Thyroid gland (tissue), 4 donors: Measurements from ENCODE around the gene PLEKHG4. TPM values are rescaled to one million over a fixed set of nuclear protein-coding genes. Genes with fewer than 3 reads are reported as not detected.

Source experiments
- DNase-seq, 2 donors: peaks; one replicate each; pipeline ENCODE4 v3.0.0-alpha.2; 2019
- H3K27ac ChIP-seq, 3 donors: fragments of 200-600 bp; sonication (generic); 1 replicate in 2 of 3; 2 replicates in 1 of 3; pipeline ENCODE4 v1.5.1; 2016 to 2019; ENCODE audit warnings: mild to moderate bottlenecking in 1 of 3, moderate library complexity in 1 of 3
- H3K27me3 ChIP-seq: fragments of 200-600 bp; sonication (generic); one replicate; pipeline ENCODE4 v1.5.1; 2019
- H3K36me3 ChIP-seq, 2 donors: fragments of 200-600 bp; sonication (generic); one replicate each; pipeline ENCODE4 v1.5.1; 2016 to 2019
- H3K4me1 ChIP-seq, 2 donors: fragments of 200-600 bp; sonication (generic); one replicate each; pipeline ENCODE4 v1.5.1; 2017 to 2019
- H3K4me3 ChIP-seq, 3 donors: fragments of 200-600 bp; sonication (generic); replicated peaks in 1 of 3; 1 replicate in 2 of 3; 2 replicates in 1 of 3; pipeline ENCODE4 v1.5.1; 2016; ENCODE audit warnings: mild to moderate bottlenecking in 1 of 3
- H3K9me3 ChIP-seq: fragments of 200-600 bp; sonication (generic); one replicate; pipeline ENCODE4 v1.5.1; 2017
- POLR2A ChIP-seq, 2 donors: fragments of 450-650 bp; IDR thresholded peaks; one replicate each; pipeline ENCODE4 v1.6.1; 2017; ENCODE audit warnings: antibody characterized with exemption in 2 of 2, mild to moderate bottlenecking in 2 of 2, moderate library complexity in 1 of 2
- WGBS, 2 donors: methylation state at CpG; one replicate each; pipeline ENCODE4 v1.1.5; 2017; 5-methylcytosine and 5-hydroxymethylcytosine counted together
- intact Hi-C: fragments of 100-400 bp; cut with DNase I; formaldehyde crosslinking; loops from one replicate; pipeline ENCODE4 v1.15.1; 2023
- total RNA-seq, 4 donors: library from RNA; depleted of rRNA; stranded (reverse); fragments of >200 nt; gene quantifications; one replicate each; pipeline ENCODE4 v1.2.3, GENCODE V29; 2016
- TF ChIP-seq, protein P1 (sequence below), 6 experiments: fragments of 200-600 bp in 3 of 6; fragments of 450-650 bp in 3 of 6; sonication (generic) in 3 of 6; IDR thresholded peaks; one replicate each; pipeline ENCODE4 v1.5.1; 2016 to 2019; ENCODE audit warnings: antibody characterized with exemption in 6 of 6, mild to moderate bottlenecking in 2 of 6, inconsistent platforms in 1 of 6, moderate library complexity in 1 of 6

Gene PLEKHG4
- total RNA-seq, 4 donors from 2014 or later: 8.2 to 11.7 (median 9.5) TPM

DNA sequence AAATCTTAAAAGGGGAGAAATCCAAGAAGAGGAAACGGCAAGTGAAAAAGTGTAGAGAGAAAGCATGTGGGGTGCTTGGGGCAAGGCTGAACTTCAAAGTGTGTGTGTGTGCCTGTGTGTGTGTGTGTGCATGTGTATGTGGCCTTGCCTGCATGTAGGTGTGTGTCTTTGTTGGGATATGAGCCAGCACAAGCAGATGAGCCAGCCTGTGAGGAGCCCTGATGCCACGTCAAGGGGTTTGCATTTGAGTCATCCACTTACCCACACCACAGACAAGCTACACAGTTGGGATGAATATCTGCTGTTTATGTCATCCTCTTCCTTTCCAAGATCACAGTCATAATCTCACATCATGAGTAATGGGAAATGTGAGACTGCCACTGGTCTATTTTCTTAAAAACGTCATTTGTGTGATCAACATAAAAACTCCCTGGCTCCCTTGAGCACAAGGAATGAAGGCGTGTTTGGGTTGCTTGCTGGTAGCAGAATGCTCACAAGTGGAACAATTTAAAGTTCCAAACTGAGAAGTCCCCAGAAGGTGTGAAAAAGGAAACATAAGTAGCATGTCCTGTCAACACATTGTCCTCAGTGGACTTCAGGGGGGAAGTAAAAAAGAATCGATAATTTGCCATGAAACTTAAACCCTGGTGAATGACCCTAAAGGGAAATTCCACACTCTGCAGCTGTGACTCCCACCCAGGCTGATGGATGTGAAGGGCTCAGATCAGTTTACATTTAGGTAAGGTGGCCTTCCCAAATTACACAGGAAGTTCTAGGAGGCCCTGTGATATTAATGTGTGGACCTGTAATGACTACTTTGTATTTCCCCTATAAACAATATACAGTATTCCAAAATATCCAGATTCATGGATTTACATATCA, 32.5 kb downstream of the PLEKHG4 start:
- H3K4me1 ChIP-seq: peaks cover 0 to 3% of the 10 kb centered on the region in 2 donors
- no peak for TF ChIP-seq POLR2A (IDR thresholded peaks at IDR 0.05)
- TF ChIP-seq, protein P1, sequence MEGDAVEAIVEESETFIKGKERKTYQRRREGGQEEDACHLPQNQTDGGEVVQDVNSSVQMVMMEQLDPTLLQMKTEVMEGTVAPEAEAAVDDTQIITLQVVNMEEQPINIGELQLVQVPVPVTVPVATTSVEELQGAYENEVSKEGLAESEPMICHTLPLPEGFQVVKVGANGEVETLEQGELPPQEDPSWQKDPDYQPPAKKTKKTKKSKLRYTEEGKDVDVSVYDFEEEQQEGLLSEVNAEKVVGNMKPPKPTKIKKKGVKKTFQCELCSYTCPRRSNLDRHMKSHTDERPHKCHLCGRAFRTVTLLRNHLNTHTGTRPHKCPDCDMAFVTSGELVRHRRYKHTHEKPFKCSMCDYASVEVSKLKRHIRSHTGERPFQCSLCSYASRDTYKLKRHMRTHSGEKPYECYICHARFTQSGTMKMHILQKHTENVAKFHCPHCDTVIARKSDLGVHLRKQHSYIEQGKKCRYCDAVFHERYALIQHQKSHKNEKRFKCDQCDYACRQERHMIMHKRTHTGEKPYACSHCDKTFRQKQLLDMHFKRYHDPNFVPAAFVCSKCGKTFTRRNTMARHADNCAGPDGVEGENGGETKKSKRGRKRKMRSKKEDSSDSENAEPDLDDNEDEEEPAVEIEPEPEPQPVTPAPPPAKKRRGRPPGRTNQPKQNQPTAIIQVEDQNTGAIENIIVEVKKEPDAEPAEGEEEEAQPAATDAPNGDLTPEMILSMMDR (IDR thresholded peaks at IDR 0.05): no peak
- no peaks in the 10 kb centered on the region for H3K36me3 ChIP-seq
- no peaks in the 10 kb centered on the region for H3K9me3 ChIP-seq
- no peak for DNase-seq
- no peak overlapping the region for H3K4me3 ChIP-seq
- no peaks in the 10 kb centered on the region for H3K27me3 ChIP-seq
- 37 to 50% methylated on average over 5 of the region's 5 CpGs for WGBS, 2 donors
- no peak overlapping the region for H3K27ac ChIP-seq
- intact Hi-C loops: no loop called here

GRCh38 chr16:67312719-67313118, 33.4 kb downstream of the PLEKHG4 start:
- no peaks in the 10 kb centered on the region for H3K36me3 ChIP-seq
- no peaks in the 10 kb centered on the region for H3K27me3 ChIP-seq
- H3K9me3 ChIP-seq: no peaks in the 10 kb centered on the region
- H3K4me1 ChIP-seq: peaks cover 0 to 3% of the 10 kb centered on the region in 2 donors
- no peak for TF ChIP-seq POLR2A (IDR thresholded peaks at IDR 0.05)
- TF ChIP-seq, protein P1 (IDR thresholded peaks at IDR 0.05): no peak
- no peak overlapping the region for H3K4me3 ChIP-seq
- intact Hi-C loops: no loop called here
- H3K27ac ChIP-seq: no peak overlapping the region
- no peak for DNase-seq

GRCh38 chr16:67317853-67318252, 38.5 kb downstream of the PLEKHG4 start:
- H3K27ac ChIP-seq: no peak overlapping the region
- no peaks in the 10 kb centered on the region for H3K9me3 ChIP-seq
- H3K4me1 ChIP-seq: no peaks in the 10 kb centered on the region
- H3K4me3 ChIP-seq: no peak overlapping the region
- DNase-seq: no peak
- H3K27me3 ChIP-seq: no peaks in the 10 kb centered on the region
- TF ChIP-seq, protein P1 (IDR thresholded peaks at IDR 0.05): no peak
- TF ChIP-seq POLR2A (IDR thresholded peaks at IDR 0.05): no peak
- intact Hi-C loops: no loop called here
- H3K36me3 ChIP-seq: no peaks in the 10 kb centered on the region

DNA sequence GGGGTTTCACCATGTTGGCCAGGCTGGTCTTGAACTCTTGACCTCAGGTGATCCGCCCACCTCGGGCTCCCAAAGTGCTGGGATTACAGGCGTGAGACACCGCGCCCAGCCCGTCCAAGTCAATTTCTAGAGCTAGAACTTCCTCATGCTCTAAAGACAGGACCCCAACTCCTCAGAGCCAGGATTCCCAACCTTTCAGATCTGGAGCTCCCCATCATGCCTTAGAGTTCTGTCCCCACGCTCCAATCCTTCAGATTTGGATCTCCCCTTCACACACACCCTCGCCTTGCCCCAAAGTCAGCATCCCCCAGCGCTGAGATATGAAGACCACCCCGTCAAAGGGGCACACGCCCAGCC, 46.8 kb downstream of the PLEKHG4 start:
- intact Hi-C loops: no loop called here
- no peak for DNase-seq
- H3K4me3 ChIP-seq: peak overlapping the region in 2 of 3 donors; percentile 33 to 44
- H3K4me1 ChIP-seq: peaks cover 0 to 12% of the 10 kb centered on the region in 2 donors
- no peak for TF ChIP-seq POLR2A (IDR thresholded peaks at IDR 0.05)
- TF ChIP-seq, protein P1 (IDR thresholded peaks at IDR 0.05): no peak
- WGBS, 2 donors: 37 to 40% methylated on average over 10 to 11 of the region's 11 CpGs
- no peaks in the 10 kb centered on the region for H3K9me3 ChIP-seq
- H3K27ac ChIP-seq: no peak overlapping the region
- H3K36me3 ChIP-seq: no peaks in the 10 kb centered on the region
- no peaks in the 10 kb centered on the region for H3K27me3 ChIP-seq
